Activated CD8-positive, alpha-beta T cell treated with anti-CD3 and anti-CD28 coated beads for 36 hours (primary cell): Measurements from ENCODE around the gene CYP20A1. TPM values are rescaled to one million over a fixed set of nuclear protein-coding genes. Genes with fewer than 3 reads are reported as not detected.

Experiments used
- ATAC-seq: fragments of 200-7000 bp; cut with Tn5 transposase; one replicate; pipeline ENCODE4 v1.10.0; 2021; ENCODE audit warnings: mild to moderate bottlenecking, moderate library complexity
- CTCF ChIA-PET: fragments of 350-600 bp; sonication (Branson Sonifier 250); formaldehyde crosslinking; loops from one replicate; lab custom pipeline; 2021; ENCODE audit warnings: antibody characterized with exemption; lab: Charles Lee
- POLR2A ChIA-PET: fragments of 350-600 bp; sonication (Branson Sonifier 250); formaldehyde crosslinking; loops from one replicate; lab custom pipeline; 2021; ENCODE audit warnings: antibody characterized with exemption; lab: Charles Lee
- DNase-seq: peaks from one replicate; pipeline ENCODE4 v3.0.0-alpha.2; 2020
- H3K27ac Mint-ChIP-seq: one replicate; pipeline ENCODE4 v1.8.0; 2021; ENCODE audit warnings: mild to moderate bottlenecking, mixed read lengths
- H3K27me3 Mint-ChIP-seq: one replicate; pipeline ENCODE4 v1.8.0; 2021; ENCODE audit warnings: mixed read lengths
- H3K36me3 Mint-ChIP-seq: one replicate; pipeline ENCODE4 v1.8.0; 2021; ENCODE audit warnings: low read depth, mixed read lengths
- H3K4me1 Mint-ChIP-seq: one replicate; pipeline ENCODE4 v1.8.0; 2021; ENCODE audit warnings: low read depth, mixed read lengths
- H3K4me3 Mint-ChIP-seq: one replicate; pipeline ENCODE4 v1.8.0; 2021; ENCODE audit warnings: mild to moderate bottlenecking, moderate library complexity, mixed read lengths
- H3K9me3 Mint-ChIP-seq: one replicate; pipeline ENCODE4 v1.8.0; 2021; ENCODE audit warnings: mixed read lengths
- intact Hi-C: fragments of 100-400 bp; cut with micrococcal nuclease; formaldehyde crosslinking; loops from one replicate; pipeline ENCODE4 v1.10.0; 2022
- total RNA-seq, 2 experiments: library from RNA; stranded (reverse); gene quantifications; one replicate each; pipeline ENCODE4 v1.2.3, GENCODE V29; 2021
- TF ChIP-seq, protein P1 (sequence below): fragments of 200-600 bp; IDR thresholded peaks from one replicate; pipeline ENCODE4 v1.8.0; 2022; ENCODE audit warnings: antibody characterized with exemption, mild to moderate bottlenecking

Gene CYP20A1
- total RNA-seq, 2 experiments from 2014 or later, result 13.8 to 14.3 TPM

DNA sequence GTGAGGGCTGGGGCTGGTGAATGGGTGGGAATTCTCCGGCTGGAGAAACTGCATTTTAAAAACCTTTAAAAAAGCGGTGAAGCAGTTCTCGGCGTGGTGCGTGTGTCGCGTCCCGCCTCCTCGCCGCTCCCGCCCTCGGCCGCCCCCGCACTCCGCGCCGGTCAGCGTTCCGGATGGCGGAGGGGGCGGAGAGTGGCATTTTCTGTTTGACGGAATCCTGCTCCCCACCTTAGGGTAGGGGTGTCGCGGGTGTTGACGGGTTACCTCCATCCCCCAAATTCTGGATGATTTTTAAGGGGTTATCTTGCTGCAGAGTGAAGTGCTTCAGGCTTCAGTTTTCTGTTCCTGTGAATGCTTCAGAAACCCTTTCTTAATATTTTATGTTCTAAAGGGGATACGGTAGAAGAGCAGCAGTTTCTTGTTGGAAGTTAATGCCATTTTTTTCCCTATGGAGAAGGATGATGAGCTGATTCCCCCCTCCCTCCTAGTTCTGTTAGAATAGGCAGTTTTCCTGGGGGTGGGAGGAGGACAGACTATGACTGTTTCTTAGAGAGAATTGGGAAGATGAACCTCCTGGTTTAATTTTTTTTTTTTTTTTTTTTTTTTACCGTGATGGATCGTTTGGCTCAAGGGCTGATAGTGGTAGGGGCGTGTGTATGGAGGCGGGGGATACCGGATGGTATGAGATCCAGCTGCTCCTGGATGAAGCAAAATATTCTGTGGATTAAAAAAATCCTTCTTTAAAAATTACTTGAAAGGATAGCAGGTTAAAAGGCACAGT, 90.1 kb downstream of the CYP20A1 start:
- TF ChIP-seq, protein P1, sequence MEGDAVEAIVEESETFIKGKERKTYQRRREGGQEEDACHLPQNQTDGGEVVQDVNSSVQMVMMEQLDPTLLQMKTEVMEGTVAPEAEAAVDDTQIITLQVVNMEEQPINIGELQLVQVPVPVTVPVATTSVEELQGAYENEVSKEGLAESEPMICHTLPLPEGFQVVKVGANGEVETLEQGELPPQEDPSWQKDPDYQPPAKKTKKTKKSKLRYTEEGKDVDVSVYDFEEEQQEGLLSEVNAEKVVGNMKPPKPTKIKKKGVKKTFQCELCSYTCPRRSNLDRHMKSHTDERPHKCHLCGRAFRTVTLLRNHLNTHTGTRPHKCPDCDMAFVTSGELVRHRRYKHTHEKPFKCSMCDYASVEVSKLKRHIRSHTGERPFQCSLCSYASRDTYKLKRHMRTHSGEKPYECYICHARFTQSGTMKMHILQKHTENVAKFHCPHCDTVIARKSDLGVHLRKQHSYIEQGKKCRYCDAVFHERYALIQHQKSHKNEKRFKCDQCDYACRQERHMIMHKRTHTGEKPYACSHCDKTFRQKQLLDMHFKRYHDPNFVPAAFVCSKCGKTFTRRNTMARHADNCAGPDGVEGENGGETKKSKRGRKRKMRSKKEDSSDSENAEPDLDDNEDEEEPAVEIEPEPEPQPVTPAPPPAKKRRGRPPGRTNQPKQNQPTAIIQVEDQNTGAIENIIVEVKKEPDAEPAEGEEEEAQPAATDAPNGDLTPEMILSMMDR, result no peak
- Mint-ChIP-seq H3K27ac (peak overlapping the region; percentile 73), H3K9me3 (no peaks in the 10 kb centered on the region), H3K4me1 (peaks cover 32% of the 10 kb centered on the region), H3K36me3 (peaks cover 2% of the 10 kb centered on the region), H3K27me3 (no peaks in the 10 kb centered on the region), H3K4me3 (peak overlapping the region; percentile 89)
- intact Hi-C loops, result no loop called here
- ATAC-seq, result peak; percentile 60
- DNase-seq, result peak; percentile 63
- ChIA-PET CTCF (interaction anchor here (0.7 kb wide), 1 partner anchor 738 kb away, joined by 3 read pairs; no protein-coding TSS in a partner anchor), POLR2A (interaction anchor here (0.7 to 1.6 kb wide), 2 partner anchors 28 to 90 kb away, joined by 5 read pairs; partner anchors contain the start of gene CYP20A1)

GRCh38 chr2:203330434-203330833, 91.6 kb downstream of the CYP20A1 start:
- H3K27ac Mint-ChIP-seq, result no peak overlapping the region
- POLR2A ChIA-PET, result no interaction called here

GRCh38 chr2:203338322-203338721, 99.5 kb downstream of the CYP20A1 start:
- ChIA-PET POLR2A (no interaction called here), CTCF (no interaction called here)

More at GRCh38 chr2:203330434-203330833, 91.6 kb downstream of the CYP20A1 start:
- H3K4me3 Mint-ChIP-seq, result peak overlapping the region; percentile 89
- DNase-seq (no peak), ATAC-seq (no peak)
- H3K27me3 Mint-ChIP-seq, result no peaks in the 10 kb centered on the region
- TF ChIP-seq, protein P1, result no peak
- intact Hi-C loops, result no loop called here
- H3K36me3 Mint-ChIP-seq, result peaks cover 8% of the 10 kb centered on the region
- H3K4me1 Mint-ChIP-seq, result peaks cover 35% of the 10 kb centered on the region
- H3K9me3 Mint-ChIP-seq, result no peaks in the 10 kb centered on the region
- CTCF ChIA-PET, result interaction anchor here (1.2 kb wide), 1 partner anchor 108 kb away, joined by 3 read pairs; no protein-coding TSS in a partner anchor

DNA sequence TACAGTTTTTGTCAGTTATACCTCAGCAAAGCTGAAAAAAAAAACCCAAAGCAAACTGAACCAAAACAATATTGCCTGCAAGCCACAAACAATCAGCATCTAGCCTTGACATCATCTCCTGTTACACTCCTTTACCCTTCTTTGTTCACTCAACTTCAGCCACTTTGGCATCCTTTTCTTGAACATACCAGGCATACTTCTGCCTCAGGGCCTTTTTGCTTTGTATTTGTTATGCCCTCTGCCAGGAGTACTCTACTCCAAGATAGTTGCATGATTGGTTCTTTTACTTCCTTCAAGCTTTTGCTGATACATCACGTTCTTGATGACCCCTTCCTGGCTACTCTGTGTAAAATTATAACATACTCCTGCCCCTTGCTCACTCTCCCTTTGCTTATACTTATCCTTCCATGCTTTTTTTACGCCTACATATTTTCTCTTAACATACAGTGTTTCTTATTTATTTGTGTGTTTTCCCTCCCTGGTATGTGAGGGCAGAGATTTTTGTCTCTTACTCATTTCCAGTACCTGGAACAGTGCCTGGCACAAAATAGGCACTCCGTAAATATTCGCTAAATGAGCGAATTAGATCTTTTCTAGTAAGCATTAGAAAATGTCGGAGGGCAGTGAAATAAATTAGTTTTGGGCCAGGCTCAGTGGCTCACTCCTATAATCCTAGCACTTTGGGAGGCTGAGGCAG, 102.1 kb downstream of the CYP20A1 start:
- DNase-seq, result no peak
- H3K9me3 Mint-ChIP-seq, result no peaks in the 10 kb centered on the region
- ChIA-PET CTCF (no interaction called here), POLR2A (no interaction called here)
- no peak for ATAC-seq
- H3K4me1 Mint-ChIP-seq, result no peaks in the 10 kb centered on the region
- H3K27ac Mint-ChIP-seq, result no peak overlapping the region
- TF ChIP-seq, protein P1, result no peak
- no peaks in the 10 kb centered on the region for H3K27me3 Mint-ChIP-seq
- intact Hi-C loops, result no loop called here
- no peak overlapping the region for H3K4me3 Mint-ChIP-seq
- H3K36me3 Mint-ChIP-seq, result peaks cover 15% of the 10 kb centered on the region

More at GRCh38 chr2:203338322-203338721, 99.5 kb downstream of the CYP20A1 start:
- peaks cover 14% of the 10 kb centered on the region for H3K36me3 Mint-ChIP-seq
- H3K27me3 Mint-ChIP-seq, result no peaks in the 10 kb centered on the region
- peaks cover 4% of the 10 kb centered on the region for H3K4me1 Mint-ChIP-seq
- no peak for DNase-seq
- no peak overlapping the region for H3K27ac Mint-ChIP-seq
- TF ChIP-seq, protein P1, result no peak
- H3K9me3 Mint-ChIP-seq, result no peaks in the 10 kb centered on the region
- H3K4me3 Mint-ChIP-seq, result no peak overlapping the region
- intact Hi-C loops, result no loop called here
- ATAC-seq, result no peak
